Subcutaneous abdominal adipose tissue (tissue), 5 donors: ENCODE measurements around the gene TTLL4.

Experiments used
- H3K27ac ChIP-seq: one replicate; pipeline ENCODE4 v1.7.0; 2013; ENCODE audit warnings: low read depth, mild to moderate bottlenecking, inconsistent platforms, low read length, moderate library complexity
- H3K27me3 ChIP-seq, 5 donors: one replicate each; pipeline ENCODE4 v1.7.0; 2013; ENCODE audit warnings: low read length in 5 of 5, inconsistent platforms in 1 of 5; ENCODE audit not compliant: control insufficient read depth in 5 of 5, insufficient read depth in 4 of 5
- H3K36me3 ChIP-seq, 5 donors: one replicate each; pipeline ENCODE4 v1.7.0; 2013; ENCODE audit warnings: low read length in 5 of 5; ENCODE audit not compliant: control insufficient read depth in 5 of 5, insufficient read depth in 5 of 5
- H3K4me1 ChIP-seq, 5 donors: one replicate each; pipeline ENCODE4 v1.7.0; 2013; ENCODE audit warnings: low read length in 5 of 5, mild to moderate bottlenecking in 3 of 5, moderate library complexity in 1 of 5; ENCODE audit not compliant: control insufficient read depth in 5 of 5, insufficient read depth in 5 of 5
- H3K4me3 ChIP-seq, 5 donors: one replicate each; pipeline ENCODE4 v1.7.0; 2013; ENCODE audit warnings: low read length in 5 of 5, low read depth in 1 of 5
- H3K9ac ChIP-seq, 5 donors: one replicate each; pipeline ENCODE4 v1.7.0; 2013; ENCODE audit warnings: low read length in 5 of 5, mild to moderate bottlenecking in 4 of 5, moderate library complexity in 3 of 5
- H3K9me3 ChIP-seq, 5 donors: one replicate each; pipeline ENCODE4 v1.7.0; 2013; ENCODE audit warnings: low read length in 5 of 5; ENCODE audit not compliant: control insufficient read depth in 5 of 5
- donor health status: healthy.
- donor health status: healthy.
- donor health status: healthy.
- donor health status: healthy.
- donor health status: healthy.

The TTLL4 gene

DNA sequence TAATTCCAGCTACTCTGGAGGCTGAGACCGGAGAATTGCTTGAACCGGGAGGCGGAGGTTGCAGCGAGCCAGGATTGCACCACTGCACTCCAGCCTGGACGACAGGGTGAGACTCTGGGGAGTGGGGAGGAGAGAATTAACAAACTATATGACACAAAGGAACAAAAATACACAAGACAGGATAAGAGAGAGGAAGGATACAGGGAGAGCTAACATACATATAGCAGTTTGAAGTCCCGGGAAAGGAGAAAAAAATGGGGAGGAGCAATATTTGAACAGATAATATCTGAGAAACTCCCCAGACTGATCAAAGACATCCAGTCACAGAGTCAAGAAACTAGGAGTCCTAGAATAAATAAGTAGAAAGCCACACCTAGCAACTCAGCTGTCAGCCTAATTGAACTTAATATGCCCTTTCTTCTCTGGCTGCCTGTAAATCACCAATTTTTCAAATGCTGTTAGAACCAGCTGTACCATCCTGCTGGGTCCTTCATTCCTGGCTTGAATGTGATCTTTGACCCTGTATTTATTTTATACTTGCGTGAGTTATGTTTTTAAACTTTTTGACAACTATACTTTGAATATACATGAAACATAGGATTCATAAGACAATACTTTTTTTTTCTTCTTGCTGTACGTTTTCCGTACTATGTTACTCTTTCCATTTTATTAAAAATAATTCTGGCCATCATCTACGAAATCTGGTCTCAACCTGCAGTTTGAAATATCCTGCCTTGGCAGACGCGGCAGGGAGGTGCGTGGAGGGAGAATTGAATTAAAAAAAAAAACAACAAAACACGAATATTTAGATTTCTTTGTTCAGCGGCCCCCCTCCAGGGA lies 70.4 kb downstream of the TTLL4 start:
- peaks cover 0 to 31% (median 19%) of the 10 kb centered on the region in 5 donors for H3K4me1 ChIP-seq
- peak overlapping the region; percentile 69 to 92 (median 84) for H3K4me3 ChIP-seq
- H3K9ac ChIP-seq = peak overlapping the region; percentile 62 to 83 (median 66)
- H3K36me3 ChIP-seq = no peaks in the 10 kb centered on the region
- H3K27me3 ChIP-seq = no peaks in the 10 kb centered on the region
- H3K27ac ChIP-seq = peak overlapping the region; percentile 13
- H3K9me3 ChIP-seq = no peaks in the 10 kb centered on the region

DNA sequence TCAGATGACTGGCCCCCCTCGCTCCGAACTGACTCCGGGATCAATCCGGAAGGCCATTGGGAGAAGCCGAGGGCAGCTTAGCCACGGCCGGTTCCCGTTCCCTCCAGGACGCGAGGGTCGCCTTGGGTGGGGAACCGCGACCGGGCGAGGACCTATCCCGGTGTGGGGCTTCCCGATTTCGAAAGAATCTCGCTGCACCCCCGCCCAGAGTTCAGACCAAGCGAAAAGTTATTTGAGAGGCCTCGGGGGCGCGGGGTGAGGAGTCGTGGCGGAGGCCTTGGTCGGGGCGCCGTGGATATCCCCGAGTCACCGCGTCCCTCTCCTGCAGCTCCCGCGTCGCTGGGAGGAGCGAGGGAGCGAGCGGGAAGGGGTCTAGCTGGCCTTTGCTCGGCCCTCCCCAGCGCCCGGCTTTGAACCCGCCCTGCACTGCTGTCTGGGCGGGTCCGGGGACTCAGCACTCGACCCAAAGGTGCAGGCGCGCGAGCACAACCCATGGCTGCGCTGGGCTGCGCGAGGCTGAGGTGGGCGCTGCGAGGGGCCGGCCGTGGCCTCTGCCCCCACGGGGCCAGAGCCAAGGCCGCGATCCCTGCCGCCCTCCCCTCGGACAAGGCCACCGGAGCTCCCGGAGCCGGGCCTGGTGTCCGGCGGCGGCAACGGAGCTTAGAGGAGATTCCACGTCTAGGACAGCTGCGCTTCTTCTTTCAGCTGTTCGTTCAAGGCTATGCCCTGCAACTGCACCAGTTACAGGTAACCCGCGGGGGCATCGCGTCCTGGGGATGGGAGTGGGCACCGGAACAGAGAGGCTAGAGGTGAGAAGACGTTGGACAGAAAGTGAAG lies 71.3 kb downstream of the TTLL4 start, which contains the start of gene CYP27A1:
TSS of gene CYP27A1 (plus strand) at position 457 of the 837 bp plus-strand sequence. CDS start at position 493, 36 bp downstream.
- Histone ChIP-seq H3K9me3 (no peaks in the 10 kb centered on the region), H3K36me3 (no peaks in the 10 kb centered on the region), H3K9ac (peak within 1 kb of the TSS; percentile 62 to 83 (median 66)), H3K27ac (peak within 1 kb of the TSS; percentile 13), H3K4me1 (peaks cover 0 to 31% (median 19%) of the 10 kb centered on the region in 5 donors), H3K4me3 (peak within 1 kb of the TSS; percentile 76 to 92 (median 85)), H3K27me3 (no peaks in the 10 kb centered on the region)

DNA sequence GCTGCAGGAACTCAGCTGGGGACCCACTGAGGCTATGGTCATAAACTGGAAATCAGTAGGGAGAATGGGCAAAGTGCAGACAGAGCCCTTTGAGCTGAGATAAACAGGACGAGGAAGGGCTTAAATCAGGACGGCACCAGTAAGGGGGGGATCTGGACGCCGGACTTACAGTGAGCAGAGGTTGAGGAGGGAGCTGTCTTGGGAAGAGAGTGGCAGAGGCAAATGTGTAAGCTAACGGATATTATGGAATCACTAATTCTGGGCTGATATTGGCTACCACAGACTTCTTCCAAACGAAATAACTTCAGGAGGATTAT lies 71.9 kb downstream of the TTLL4 start:
- no peaks in the 10 kb centered on the region for H3K9me3 ChIP-seq
- peaks cover 0 to 31% (median 19%) of the 10 kb centered on the region in 5 donors for H3K4me1 ChIP-seq
- peak overlapping the region; percentile 76 to 92 (median 85) for H3K4me3 ChIP-seq
- H3K9ac ChIP-seq = peak overlapping the region; percentile 43 to 83 (median 66)
- H3K27me3 ChIP-seq = no peaks in the 10 kb centered on the region
- no peaks in the 10 kb centered on the region for H3K36me3 ChIP-seq
- peak overlapping the region; percentile 13 for H3K27ac ChIP-seq

DNA sequence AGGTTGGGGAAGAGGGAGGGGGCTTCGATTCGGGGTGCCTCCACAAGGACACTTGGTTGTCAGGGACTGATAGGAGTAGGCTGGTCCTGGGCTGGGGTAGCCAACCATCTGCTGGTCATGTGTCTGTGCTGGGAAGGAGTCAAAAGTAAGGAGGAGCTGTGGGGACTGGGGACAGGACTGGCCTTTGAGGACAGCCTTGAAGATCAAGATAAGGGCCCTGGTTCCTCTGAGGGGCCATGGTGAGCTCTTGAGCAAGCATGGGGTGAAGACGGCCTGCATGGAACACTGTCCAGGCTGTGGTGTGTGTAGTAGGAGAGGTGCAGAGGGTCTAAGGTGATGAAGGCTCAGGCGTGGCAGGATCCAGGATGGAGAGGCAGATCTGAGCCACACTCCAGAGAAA lies 73.1 kb downstream of the TTLL4 start:
- Histone ChIP-seq H3K36me3 (no peaks in the 10 kb centered on the region), H3K27ac (no peak overlapping the region), H3K4me3 (peak overlapping the region in 3 of 5 donors; percentile 28 to 42 (median 32)), H3K9ac (no peak overlapping the region), H3K27me3 (no peaks in the 10 kb centered on the region), H3K9me3 (no peaks in the 10 kb centered on the region), H3K4me1 (peaks cover 0 to 31% (median 19%) of the 10 kb centered on the region in 5 donors)

DNA sequence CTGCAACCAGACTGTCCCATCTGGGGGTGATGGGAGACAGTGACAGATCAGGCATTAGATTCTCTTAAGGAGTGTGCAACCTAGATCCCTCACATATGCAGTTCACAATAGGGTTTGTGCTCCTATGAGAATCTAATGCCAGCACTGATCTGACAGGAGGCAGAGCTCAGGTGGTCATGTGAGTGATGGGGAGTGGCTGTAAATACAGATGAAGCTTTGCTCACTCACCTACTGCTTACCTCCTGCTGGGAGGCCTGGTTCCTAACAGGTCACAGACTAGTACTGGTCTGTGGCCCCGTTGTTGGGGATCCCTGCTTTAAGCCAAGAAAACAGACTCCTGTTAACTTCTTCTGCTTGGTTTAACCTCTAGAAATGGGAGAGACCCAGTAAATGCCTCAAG lies 74.5 kb downstream of the TTLL4 start:
- Histone ChIP-seq H3K4me3 (no peak overlapping the region), H3K4me1 (peaks cover 0 to 31% (median 19%) of the 10 kb centered on the region in 5 donors), H3K36me3 (no peaks in the 10 kb centered on the region), H3K9me3 (no peaks in the 10 kb centered on the region), H3K27me3 (no peaks in the 10 kb centered on the region), H3K27ac (no peak overlapping the region), H3K9ac (no peak overlapping the region)

DNA sequence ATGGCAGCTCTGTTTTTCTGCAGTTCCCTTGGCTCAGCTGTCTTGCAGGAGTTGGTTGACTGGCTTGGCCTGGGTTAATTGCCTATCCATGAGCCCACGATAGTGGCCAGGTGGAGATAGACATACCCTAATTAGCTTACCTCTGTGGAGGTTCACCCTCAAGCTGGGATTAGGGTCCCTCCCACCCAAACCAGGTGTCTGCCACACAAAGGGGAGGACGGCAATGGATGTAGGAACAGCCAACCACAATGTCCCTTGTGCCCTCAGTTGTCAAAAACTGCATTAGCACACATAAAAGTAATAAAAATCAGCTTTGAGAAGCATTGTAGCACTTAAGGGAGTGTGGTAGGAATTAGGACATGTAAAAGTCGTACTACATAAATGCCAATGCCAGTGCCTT lies 75.5 kb downstream of the TTLL4 start:
- Histone ChIP-seq H3K4me3 (no peak overlapping the region), H3K27ac (no peak overlapping the region), H3K4me1 (peaks cover 0 to 26% (median 16%) of the 10 kb centered on the region in 5 donors)

DNA sequence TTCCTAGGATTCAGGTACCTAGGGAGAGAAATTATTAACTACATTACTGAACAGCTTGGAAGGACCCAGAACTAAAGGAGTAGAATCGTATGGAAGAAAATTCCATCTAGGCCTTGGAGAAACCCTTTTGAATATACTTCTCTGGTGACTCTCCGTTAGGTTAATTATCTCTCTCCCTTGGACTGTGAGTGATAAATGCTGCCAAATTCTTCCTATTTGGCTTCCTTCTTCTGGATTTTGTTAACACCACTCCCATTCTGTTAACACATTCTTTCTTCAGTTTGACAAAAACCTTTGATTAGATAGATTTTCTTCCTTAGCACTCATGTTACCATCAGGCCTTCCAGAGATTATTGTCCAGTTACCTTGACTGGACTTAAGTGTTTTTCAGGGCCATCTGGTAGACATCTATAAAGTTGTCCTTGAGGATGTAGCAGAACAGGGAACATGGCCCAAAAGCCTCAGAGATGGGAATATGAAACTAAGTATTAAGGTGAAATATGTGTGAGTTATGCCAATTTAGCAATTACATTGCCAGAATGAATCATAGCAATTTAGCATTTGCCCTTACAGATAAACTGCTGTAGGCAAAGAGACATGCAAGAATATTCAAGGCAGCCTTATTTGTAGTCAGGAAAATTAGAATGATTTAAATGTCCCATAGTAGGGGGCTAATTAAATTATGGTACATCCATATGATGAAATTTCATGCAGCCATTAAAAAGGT lies 78.1 kb downstream of the TTLL4 start:
- Histone ChIP-seq H3K9ac (no peak overlapping the region), H3K27me3 (no peaks in the 10 kb centered on the region), H3K27ac (no peak overlapping the region), H3K36me3 (no peaks in the 10 kb centered on the region), H3K4me1 (peaks cover 0 to 4% (median 0%) of the 10 kb centered on the region in 5 donors), H3K4me3 (no peak overlapping the region), H3K9me3 (no peaks in the 10 kb centered on the region)

More for the DNA sequence above, 75.5 kb downstream of the TTLL4 start:
- Histone ChIP-seq H3K27me3 (no peaks in the 10 kb centered on the region), H3K9ac (no peak overlapping the region), H3K36me3 (no peaks in the 10 kb centered on the region), H3K9me3 (no peaks in the 10 kb centered on the region)

DNA sequence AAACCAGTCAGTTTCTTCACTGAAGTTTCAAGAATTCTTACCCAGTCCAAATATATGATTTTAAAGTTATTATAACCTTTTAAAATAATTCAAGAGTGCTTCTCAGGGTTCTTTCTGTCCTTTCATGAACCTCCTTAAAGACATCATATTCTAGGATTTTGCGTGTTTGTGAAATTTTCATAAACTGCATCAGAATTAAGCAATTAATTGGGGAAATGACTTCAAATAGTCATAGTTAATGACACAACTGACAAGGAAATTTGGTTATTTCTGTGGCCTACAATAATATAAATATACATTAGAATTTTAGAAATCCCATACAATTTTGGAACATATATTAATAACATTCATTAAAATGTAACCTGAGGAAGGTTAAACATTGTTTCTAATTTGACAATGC lies 81.8 kb downstream of the TTLL4 start:
- Histone ChIP-seq H3K36me3 (no peaks in the 10 kb centered on the region), H3K9ac (no peak overlapping the region), H3K27ac (no peak overlapping the region), H3K4me3 (no peak overlapping the region), H3K9me3 (no peaks in the 10 kb centered on the region), H3K4me1 (no peaks in the 10 kb centered on the region), H3K27me3 (no peaks in the 10 kb centered on the region)

DNA sequence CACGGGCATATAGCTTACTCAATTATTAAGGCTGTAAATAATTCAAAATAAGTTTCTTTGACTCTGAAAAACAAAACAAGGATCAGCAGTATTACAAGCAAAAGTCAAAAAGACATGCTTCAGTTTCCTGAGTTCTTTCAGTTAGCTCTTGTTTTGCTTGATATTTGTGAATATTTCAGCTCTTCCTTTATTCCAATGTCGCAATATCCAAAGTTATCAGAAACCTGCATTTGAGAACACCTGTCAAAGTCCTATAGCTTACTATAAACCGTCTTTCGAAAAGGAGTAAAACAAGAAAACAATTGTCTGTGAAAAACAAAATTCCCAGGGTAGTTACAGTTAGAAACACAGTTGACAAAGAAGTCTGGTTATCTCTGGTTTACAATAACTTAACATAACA lies 86.1 kb downstream of the TTLL4 start:
- Histone ChIP-seq H3K27ac (no peak overlapping the region), H3K9me3 (no peaks in the 10 kb centered on the region), H3K9ac (no peak overlapping the region), H3K27me3 (no peaks in the 10 kb centered on the region), H3K4me1 (no peaks in the 10 kb centered on the region), H3K4me3 (no peak overlapping the region), H3K36me3 (no peaks in the 10 kb centered on the region)
